Mucosa of stomach (tissue), 1 donor: ENCODE data around the gene FZD4.
"Not testable (repeated sequence)": the region's sequence is repeated elsewhere in the genome, so short reads cannot be mapped to it uniquely, and the experiment has no call there.

Experiments
- H3K27me3 ChIP-seq: one replicate; pipeline ENCODE4 v1.7.0; 2013; ENCODE audit warnings: mild to moderate bottlenecking, low read length; ENCODE audit not compliant: control insufficient read depth, insufficient read depth
- H3K36me3 ChIP-seq: one replicate; pipeline ENCODE4 v1.7.0; 2013; ENCODE audit warnings: low read length; ENCODE audit not compliant: control insufficient read depth, insufficient read depth
- H3K4me1 ChIP-seq: one replicate; pipeline ENCODE4 v1.7.0; 2013; ENCODE audit warnings: mild to moderate bottlenecking, low read length; ENCODE audit not compliant: control insufficient read depth, insufficient read depth
- H3K4me3 ChIP-seq: one replicate; pipeline ENCODE4 v1.7.0; 2013; ENCODE audit warnings: low read length
- H3K9ac ChIP-seq: one replicate; pipeline ENCODE4 v1.7.0; 2013; ENCODE audit warnings: mild to moderate bottlenecking, low read length, moderate library complexity
- H3K9me3 ChIP-seq: one replicate; pipeline ENCODE4 v1.7.0; 2013; ENCODE audit warnings: mild to moderate bottlenecking, low read length, moderate library complexity; ENCODE audit not compliant: control insufficient read depth
- donor health status: Pancreatic carcinoma.

The FZD4 gene

DNA sequence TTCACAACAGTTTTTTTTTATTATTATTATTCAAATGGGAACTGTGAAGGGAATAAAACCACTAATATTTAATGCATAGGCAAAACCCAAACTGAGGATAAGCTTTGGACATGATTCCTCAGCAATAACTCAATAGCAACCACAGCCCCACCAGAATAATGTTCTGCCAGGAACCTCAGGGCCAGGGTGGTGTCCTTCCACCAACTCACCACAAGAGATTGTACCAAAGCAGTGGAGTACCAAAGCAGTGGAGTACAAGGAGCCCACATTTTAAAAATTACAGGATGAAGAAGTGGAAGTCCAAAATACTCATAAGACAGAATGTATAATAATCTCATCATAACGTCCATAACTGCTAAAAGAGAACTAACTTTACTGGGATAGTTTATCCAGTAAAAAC, 32.5 kb upstream of the FZD4 start:
- H3K36me3 ChIP-seq, result no peaks in the 10 kb centered on the region
- H3K9me3 ChIP-seq, result no peaks in the 10 kb centered on the region
- H3K27me3 ChIP-seq, result no peaks in the 10 kb centered on the region
- H3K4me1 ChIP-seq, result no peaks in the 10 kb centered on the region
- H3K4me3 ChIP-seq, result no peak overlapping the region
- H3K9ac ChIP-seq, result no peak overlapping the region

DNA sequence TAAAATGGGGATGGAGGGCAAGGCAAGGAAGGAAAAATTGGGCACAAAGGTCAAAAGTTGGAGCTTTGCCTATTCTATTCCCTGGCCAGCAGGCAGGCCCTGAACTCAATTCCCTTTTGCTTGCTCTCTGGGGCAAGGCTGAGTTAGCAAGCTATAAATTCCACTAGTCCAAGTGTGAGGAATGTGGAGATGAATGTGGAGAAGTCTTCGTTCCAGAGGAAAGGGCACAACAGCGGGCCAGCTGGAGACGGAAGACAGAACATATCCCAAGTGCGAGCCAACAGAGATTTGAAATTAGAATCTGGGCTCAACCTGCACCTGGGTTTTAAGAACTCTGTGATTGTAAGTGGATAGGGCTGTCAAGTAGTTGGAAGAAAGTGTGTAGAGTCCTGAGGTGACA, 29.5 kb upstream of the FZD4 start:
- H3K9ac ChIP-seq, result no peak overlapping the region
- H3K36me3 ChIP-seq, result no peaks in the 10 kb centered on the region
- no peak overlapping the region for H3K4me3 ChIP-seq
- H3K4me1 ChIP-seq, result no peaks in the 10 kb centered on the region
- no peaks in the 10 kb centered on the region for H3K27me3 ChIP-seq
- no peaks in the 10 kb centered on the region for H3K9me3 ChIP-seq

DNA sequence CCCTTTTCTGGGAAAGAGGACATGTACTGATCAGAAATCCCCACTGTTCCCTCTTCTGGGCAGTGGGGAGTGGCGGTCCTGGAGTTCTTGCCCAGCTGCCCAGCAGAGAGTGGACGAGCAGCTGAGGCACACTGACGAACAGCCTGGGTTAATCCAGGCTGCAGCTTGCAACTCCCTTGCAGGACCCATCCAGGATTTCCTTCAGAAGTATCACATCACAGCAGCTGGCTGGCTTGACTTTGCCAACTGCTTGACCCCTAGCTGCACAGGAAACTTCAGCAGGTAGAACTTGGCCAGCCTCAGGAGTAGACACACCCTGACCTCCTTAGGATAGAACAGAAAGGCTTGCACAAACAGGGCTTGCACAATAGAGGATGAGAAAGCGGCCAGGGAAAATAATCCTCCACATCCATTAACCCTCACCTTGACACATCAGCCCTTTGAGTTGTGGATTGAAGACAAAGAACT, 27.9 kb upstream of the FZD4 start:
- no peaks in the 10 kb centered on the region for H3K9me3 ChIP-seq
- H3K36me3 ChIP-seq, result no peaks in the 10 kb centered on the region
- H3K27me3 ChIP-seq, result no peaks in the 10 kb centered on the region
- H3K9ac ChIP-seq, result no peak overlapping the region
- no peaks in the 10 kb centered on the region for H3K4me1 ChIP-seq
- no peak overlapping the region for H3K4me3 ChIP-seq

DNA sequence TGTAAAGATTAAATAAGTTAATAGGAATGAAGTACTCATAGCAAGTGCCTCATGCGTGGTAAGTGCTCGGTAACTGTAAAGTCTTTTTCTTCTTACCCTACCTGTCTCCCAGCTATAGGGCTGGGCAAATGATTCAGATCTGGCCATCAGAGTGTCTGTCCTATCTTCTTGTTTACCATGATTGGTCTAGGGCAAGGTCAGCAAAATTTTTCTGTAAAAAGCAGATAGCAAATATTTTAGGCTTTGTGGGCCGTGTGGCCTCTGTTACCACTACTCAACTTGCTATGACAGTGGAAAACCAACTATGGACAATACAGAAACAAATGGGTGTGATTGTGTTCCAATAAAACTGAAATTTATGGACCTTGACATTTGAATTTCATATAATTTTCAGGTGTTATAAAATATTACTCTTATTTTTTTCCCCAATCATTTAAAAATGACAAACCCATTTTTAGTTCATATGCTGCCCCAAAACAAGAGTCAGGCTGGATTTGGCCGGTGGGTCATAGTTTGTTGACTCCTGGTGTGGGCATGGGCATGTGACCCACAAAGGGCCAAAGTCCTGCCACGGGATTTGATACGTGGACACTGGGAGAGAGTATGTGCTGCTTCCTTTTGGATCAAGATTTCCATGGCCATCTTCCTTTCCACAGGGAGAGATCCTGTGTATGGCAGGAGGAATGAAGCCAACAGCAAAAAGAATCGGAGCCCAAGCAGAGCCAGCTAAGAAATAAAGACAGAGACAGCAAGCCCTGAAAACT, 26.8 kb upstream of the FZD4 start:
- Histone ChIP-seq H3K27me3 (no peaks in the 10 kb centered on the region), H3K4me1 (no peaks in the 10 kb centered on the region), H3K36me3 (no peaks in the 10 kb centered on the region), H3K9me3 (no peaks in the 10 kb centered on the region), H3K9ac (no peak overlapping the region), H3K4me3 (no peak overlapping the region)

DNA sequence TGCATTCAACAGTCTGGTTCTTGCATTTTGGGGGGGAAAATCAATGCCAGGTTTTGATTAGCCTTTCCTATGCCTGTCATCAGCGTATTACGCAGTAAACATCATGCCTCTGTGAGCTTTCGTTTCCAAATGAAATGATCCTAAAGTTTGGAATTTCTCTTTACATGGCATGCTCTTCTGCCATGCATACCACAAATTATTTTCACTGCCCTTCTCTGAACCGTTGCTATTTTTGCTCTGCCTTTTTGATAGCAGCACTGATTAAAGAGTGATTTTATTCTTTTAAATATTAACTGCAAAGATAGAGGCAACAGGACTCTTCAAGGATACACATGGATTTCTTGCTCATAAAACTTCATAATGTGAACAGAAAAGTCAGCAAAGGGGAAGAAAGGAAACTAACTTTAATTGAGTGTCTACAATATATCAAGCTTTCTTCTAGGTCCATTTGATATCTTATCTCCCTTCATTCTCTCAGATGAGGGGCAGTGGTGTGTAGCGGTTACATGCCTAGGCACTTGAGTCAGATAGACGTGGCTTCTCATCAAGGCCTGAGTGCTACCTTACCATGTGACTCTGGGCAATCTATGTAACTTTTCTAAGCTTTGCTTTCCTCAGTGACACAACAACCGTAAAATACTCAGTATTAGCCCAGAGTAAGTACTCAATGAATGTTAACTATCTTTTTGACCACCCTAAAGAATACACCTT, 25.0 kb upstream of the FZD4 start:
- Histone ChIP-seq H3K9me3 (no peaks in the 10 kb centered on the region), H3K4me1 (no peaks in the 10 kb centered on the region), H3K36me3 (no peaks in the 10 kb centered on the region), H3K27me3 (no peaks in the 10 kb centered on the region), H3K9ac (no peak overlapping the region), H3K4me3 (no peak overlapping the region)

DNA sequence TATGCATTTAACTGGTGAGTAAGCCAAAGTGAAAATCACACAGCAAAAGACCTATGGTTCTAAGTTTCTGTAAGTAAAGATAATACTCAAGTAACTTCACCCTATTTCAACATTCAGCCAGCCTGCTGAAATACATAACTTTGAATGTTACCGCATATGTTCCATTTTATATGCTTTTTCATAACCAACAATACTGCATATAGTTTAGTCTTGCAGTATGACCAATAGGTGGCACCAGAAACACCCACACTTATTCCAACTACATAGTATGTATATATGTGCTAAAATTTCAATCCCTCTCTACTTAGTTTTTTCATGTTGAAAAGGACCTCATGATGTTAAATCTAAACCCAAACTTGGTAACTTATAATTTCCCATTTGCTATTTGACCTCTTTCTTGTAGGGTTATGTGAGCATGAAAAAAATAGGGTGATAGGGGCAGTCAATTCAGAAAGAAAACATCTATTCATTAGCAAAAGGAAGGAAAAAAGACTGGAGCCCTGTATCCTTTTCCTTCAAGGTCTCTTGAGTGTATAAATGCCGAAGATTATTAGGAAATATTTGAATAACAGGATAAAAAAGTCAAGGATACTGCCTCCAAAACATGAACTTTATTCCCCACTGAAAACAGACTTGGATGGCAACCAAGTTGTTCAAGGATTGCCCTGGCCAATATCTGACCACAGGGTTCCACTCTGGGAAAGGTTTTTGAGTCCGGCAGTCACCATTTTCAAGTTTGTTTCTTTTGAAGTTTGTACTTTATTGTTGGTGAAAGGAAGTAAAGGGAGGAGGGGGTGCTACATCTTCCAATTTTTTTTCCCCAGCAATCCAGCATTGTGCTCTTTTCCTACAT, 23.8 kb upstream of the FZD4 start:
- no peaks in the 10 kb centered on the region for H3K9me3 ChIP-seq
- H3K4me3 ChIP-seq, result no peak overlapping the region
- no peaks in the 10 kb centered on the region for H3K27me3 ChIP-seq
- H3K9ac ChIP-seq, result no peak overlapping the region
- H3K4me1 ChIP-seq, result no peaks in the 10 kb centered on the region
- no peaks in the 10 kb centered on the region for H3K36me3 ChIP-seq

DNA sequence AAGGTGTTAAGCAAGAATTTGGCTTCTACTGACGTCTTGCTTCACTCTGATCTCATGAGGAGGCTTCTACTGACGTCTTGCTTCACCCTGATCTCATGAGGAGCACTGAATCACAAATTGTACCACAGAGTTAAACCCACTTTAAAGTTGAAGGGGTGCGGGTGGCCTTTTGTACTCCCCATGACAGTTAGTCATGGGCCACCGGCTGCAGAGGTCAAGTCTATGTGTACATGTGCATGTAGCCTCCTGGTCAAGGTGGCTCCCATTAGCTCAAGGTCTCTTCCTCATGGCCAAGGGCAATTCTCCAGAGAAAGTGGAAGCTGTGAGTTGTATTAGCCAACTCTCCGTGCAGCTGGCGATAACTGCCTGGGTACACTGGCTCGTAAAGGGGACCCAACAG, 23.1 kb upstream of the FZD4 start:
- no peak overlapping the region for H3K9ac ChIP-seq
- H3K4me3 ChIP-seq, result no peak overlapping the region
- H3K36me3 ChIP-seq, result no peaks in the 10 kb centered on the region
- H3K27me3 ChIP-seq, result no peaks in the 10 kb centered on the region
- no peaks in the 10 kb centered on the region for H3K4me1 ChIP-seq
- no peaks in the 10 kb centered on the region for H3K9me3 ChIP-seq

DNA sequence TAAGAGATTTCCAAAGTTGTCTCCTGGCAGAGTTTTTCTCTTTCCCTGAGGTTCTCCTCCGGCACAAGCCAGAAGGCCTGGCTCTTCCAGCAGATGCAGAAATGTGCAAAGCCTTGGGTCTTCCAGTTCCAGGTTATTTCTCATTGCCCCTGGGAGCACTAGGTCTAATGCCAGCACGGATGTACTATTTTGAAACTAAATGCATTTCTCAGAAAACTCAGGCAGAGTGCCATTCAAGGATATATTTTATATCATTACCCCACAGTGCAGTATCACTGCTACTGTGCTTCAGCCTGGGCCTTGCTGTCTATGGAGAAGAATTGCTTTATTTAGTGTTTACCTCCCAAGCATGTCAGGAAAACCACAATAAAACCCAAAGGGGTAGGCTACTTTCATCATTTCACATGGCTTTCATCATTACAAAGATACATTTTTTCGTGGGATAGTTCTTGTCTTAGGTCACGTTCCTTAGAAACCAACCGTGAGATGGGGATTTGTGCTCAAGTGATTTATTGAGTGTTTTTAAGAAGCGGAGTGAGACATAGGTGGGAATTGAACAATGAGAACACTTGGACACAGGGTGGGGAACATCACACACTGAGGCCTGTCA, 22.4 kb upstream of the FZD4 start:
- H3K9ac ChIP-seq, result no peak overlapping the region
- no peaks in the 10 kb centered on the region for H3K36me3 ChIP-seq
- no peaks in the 10 kb centered on the region for H3K4me1 ChIP-seq
- no peaks in the 10 kb centered on the region for H3K9me3 ChIP-seq
- no peak overlapping the region for H3K4me3 ChIP-seq
- H3K27me3 ChIP-seq, result no peaks in the 10 kb centered on the region

DNA sequence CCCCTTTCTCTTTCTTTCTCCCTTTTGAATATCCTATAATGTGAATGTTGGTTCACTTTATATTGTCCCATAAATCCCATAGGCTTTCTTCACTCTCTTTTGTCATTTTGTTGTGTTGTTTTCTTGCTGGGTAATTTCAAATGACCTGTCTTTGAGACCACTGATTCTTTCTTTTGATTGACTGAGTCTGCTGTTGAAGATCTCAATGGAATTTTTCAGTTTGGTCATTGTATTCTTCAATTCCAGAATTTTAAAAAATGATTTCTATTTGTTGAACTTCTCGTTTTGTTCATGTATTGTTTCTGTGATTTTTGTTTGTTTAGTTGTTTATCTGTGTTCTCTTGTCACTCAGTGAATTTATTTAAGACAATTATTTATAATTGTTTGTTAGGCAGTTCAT, 17.5 kb upstream of the FZD4 start:
- Histone ChIP-seq H3K4me3 (no peak overlapping the region), H3K9ac (no peak overlapping the region)

DNA sequence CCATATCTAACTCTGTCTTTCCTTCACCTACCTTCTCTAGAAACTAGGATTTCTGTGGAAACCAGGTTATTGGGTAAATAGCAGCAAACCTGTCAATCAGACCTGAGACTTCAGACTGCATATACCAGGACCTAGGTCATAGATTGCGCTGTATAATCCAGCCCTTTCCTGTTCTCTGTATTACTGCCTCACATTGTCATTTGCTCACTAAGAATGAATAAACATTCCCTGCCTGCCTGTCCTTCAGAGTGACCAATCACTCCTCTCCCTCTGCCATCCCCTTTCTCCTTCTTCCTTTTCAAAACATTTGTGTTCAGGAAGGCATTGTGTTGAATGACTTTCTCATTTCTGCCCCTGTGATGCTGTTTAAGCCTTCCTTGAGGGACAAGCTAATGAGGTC, 14.1 kb upstream of the FZD4 start:
- Histone ChIP-seq H3K9ac (no peak overlapping the region), H3K9me3 (no peaks in the 10 kb centered on the region), H3K4me3 (no peak overlapping the region), H3K4me1 (no peaks in the 10 kb centered on the region), H3K36me3 (no peaks in the 10 kb centered on the region), H3K27me3 (no peaks in the 10 kb centered on the region)

More for the DNA sequence above, 17.5 kb upstream of the FZD4 start:
- no peaks in the 10 kb centered on the region for H3K9me3 ChIP-seq
- no peaks in the 10 kb centered on the region for H3K4me1 ChIP-seq
- no peaks in the 10 kb centered on the region for H3K36me3 ChIP-seq
- no peaks in the 10 kb centered on the region for H3K27me3 ChIP-seq

DNA sequence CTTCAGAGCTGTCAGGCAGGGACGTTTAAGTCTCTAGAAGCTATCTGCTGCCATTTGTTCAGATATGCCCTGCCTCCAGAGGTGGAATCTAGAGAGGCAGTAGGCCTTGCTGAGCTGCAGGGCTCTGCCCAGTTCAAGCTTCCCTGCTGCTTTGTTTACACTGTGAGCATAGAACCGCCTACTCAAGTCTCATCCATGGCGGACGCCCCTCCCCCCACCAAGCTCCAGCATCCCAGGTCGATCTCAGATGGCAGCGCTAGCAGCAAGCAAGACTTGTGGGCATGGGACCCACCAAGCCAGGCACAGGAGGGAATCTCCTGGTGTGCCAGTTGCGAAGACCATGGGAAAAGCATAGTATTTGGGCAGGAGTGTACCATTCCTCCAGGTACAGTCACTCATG, 12.4 kb upstream of the FZD4 start:
- not testable (repeated sequence) for H3K4me1 ChIP-seq, H3K27me3 ChIP-seq, H3K9ac ChIP-seq, H3K36me3 ChIP-seq, H3K4me3 ChIP-seq, H3K9me3 ChIP-seq
